ENCODE data around the gene GSG1. TPM values are rescaled to one million over a fixed set of nuclear protein-coding genes. Genes with fewer than 3 reads are reported as not detected.
A peak's percentile ranks its signal among the peaks of the same experiment; 100 is the strongest.

The GSG1 gene
- total and polyA plus RNA-seq, 8 donors = 0.75 to 11.5 (median 2.6) TPM

GRCh38 chr12:13141686-13142085 lies 38.2 kb upstream of the GSG1 start:
- intact Hi-C loops (cut with DNase I) = no loop called here
- no peak overlapping the region for H3K4me3 ChIP-seq
- H3K36me3 ChIP-seq = no peaks in the 10 kb centered on the region
- FAIRE-seq (no peak), DNase-seq (no peak), ATAC-seq (no peak)
- H3K4me1 ChIP-seq = no peaks in the 10 kb centered on the region
- H3K27ac ChIP-seq = no peak overlapping the region
- no peak for TF ChIP-seq CTCF (IDR thresholded peaks at IDR 0.05)
- 75 to 85% methylated on average over 5 of the region's 5 CpGs for WGBS, 2 donors
- no peaks in the 10 kb centered on the region for H3K9me3 ChIP-seq
- H3K27me3 ChIP-seq = no peaks in the 10 kb centered on the region

GRCh38 chr12:13135371-13136178 lies 32.1 kb upstream of the GSG1 start:
- Histone ChIP-seq H3K36me3 (no peaks in the 10 kb centered on the region), H3K27me3 (no peaks in the 10 kb centered on the region), H3K27ac (peak overlapping the region in 3 of 4 donors; percentile 19 to 58 (median 52)), H3K9me3 (no peaks in the 10 kb centered on the region), H3K4me1 (no peaks in the 10 kb centered on the region), H3K4me3 (no peak overlapping the region)
- FAIRE-seq = no peak
- no peak for TF ChIP-seq CTCF (IDR thresholded peaks at IDR 0.05)
- intact Hi-C loops (cut with DNase I) = no loop called here
- 27 to 35% methylated on average over 14 of the region's 14 CpGs for WGBS, 2 donors
- peak in 5 of 6 donors; percentile 39 to 69 (median 68) for DNase-seq
- peak; percentile 88 to 98 (median 93) for ATAC-seq

GRCh38 chr12:13133886-13134285 lies 30.4 kb upstream of the GSG1 start:
- H3K36me3 ChIP-seq = no peaks in the 10 kb centered on the region
- TF ChIP-seq CTCF (IDR thresholded peaks at IDR 0.05) = no peak
- no peak overlapping the region for H3K27ac ChIP-seq
- 79% methylated on average over 4 of the region's 4 CpGs for WGBS, 2 donors
- H3K9me3 ChIP-seq = no peaks in the 10 kb centered on the region
- no peaks in the 10 kb centered on the region for H3K27me3 ChIP-seq
- no peak overlapping the region for H3K4me3 ChIP-seq
- FAIRE-seq (no peak), ATAC-seq (no peak), DNase-seq (no peak)
- intact Hi-C loops (cut with DNase I) = no loop called here
- H3K4me1 ChIP-seq = no peaks in the 10 kb centered on the region

- ATAC-seq = no peak
- TF ChIP-seq CTCF (IDR thresholded peaks at IDR 0.05) = no peak
- H3K4me3 ChIP-seq = no peak overlapping the region
- H3K4me1 ChIP-seq = no peaks in the 10 kb centered on the region
- WGBS, 2 donors = 38 to 42% methylated on average over 3 of the region's 3 CpGs
- no peak for DNase-seq
- no peaks in the 10 kb centered on the region for H3K9me3 ChIP-seq
- no peaks in the 10 kb centered on the region for H3K27me3 ChIP-seq
- intact Hi-C loops (cut with DNase I) = no loop called here
- H3K27ac ChIP-seq = no peak overlapping the region
- no peaks in the 10 kb centered on the region for H3K36me3 ChIP-seq
- no peak for FAIRE-seq
These were observed 27.5 kb upstream of the GSG1 start for GRCh38 chr12:13130981-13131380.

- no peak overlapping the region for H3K4me3 ChIP-seq
- intact Hi-C loops (cut with DNase I) = no loop called here
These were observed 25.0 kb upstream of the GSG1 start for GRCh38 chr12:13128291-13128965.

More at GRCh38 chr12:13128291-13128965, 25.0 kb upstream of the GSG1 start:
- H3K9me3 ChIP-seq = no peaks in the 10 kb centered on the region
- no peak overlapping the region for H3K27ac ChIP-seq
- 90 to 93% methylated on average over 8 of the region's 8 CpGs for WGBS, 2 donors
- H3K27me3 ChIP-seq = no peaks in the 10 kb centered on the region
- DNase-seq = no peak
- no peak for ATAC-seq
- H3K4me1 ChIP-seq = no peaks in the 10 kb centered on the region
- no peaks in the 10 kb centered on the region for H3K36me3 ChIP-seq
- no peak for FAIRE-seq
- TF ChIP-seq CTCF (IDR thresholded peaks at IDR 0.05) = no peak
